ENCODE data around the gene SLC9A4. TPM values are rescaled to one million over a fixed set of nuclear protein-coding genes. Genes with fewer than 3 reads are reported as not detected.

The SLC9A4 gene
- total and polyA plus RNA-seq, 10 of the 15 experiments (the other 5 are each of a cell fraction or from before 2014, with no cell fraction given) = 0.10 TPM; not detected in 9

DNA sequence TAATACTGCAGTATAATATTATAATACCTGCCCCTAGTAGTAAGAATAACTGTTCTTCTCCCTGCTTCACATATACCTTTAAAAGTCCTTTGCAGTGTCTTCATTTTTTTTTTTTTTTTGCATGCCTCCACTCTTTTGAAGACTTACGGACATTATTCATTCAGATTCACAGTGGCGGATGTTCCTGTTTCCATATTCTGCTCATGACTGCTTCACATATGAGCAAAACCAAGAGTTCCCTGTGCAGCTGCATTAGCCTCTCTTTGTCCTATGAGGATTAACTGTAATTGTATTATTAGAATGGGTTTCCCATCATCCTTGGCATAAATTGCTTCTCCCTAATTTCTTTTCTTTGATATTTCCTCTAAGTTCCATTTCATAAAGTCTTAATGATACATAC, 37.3 kb upstream of the SLC9A4 start:
- Histone ChIP-seq H3K27me3 (replicated peaks in 1 of 2; ENCODE audit: control insufficient read depth in 2 of 2, insufficient read depth in 2 of 2, low read length in 1 of 2) (no peaks in the 10 kb centered on the region), H3K9me3 (replicated peaks; ENCODE audit: control insufficient read depth, insufficient read depth, low read length) (no peaks in the 10 kb centered on the region; the same call in 1 of the 3 replicates), H3K9ac (ENCODE audit: control insufficient read depth, insufficient read depth, low read length) (no peak overlapping the region), H2AFZ (ENCODE audit: control insufficient read depth, low read depth, low read length) (no peak overlapping the region), H3K27ac (ENCODE audit: control insufficient read depth, insufficient read depth) (peak overlapping the region; percentile 76), H3K36me3 (ENCODE audit: control insufficient read depth in 2 of 2, insufficient read depth in 2 of 2, low read length in 1 of 2) (no peaks in the 10 kb centered on the region), H3K4me1 (ENCODE audit: control insufficient read depth, insufficient read depth, low read length) (peaks cover 21% of the 10 kb centered on the region), H3K4me2 (ENCODE audit: control insufficient read depth, insufficient read depth) (peak overlapping the region; percentile 82; the same call in 1 of the 2 replicates), H4K20me1 (ENCODE audit: control insufficient read depth, insufficient read depth) (no peaks in the 10 kb centered on the region), H3K79me2 (ENCODE audit: control insufficient read depth, insufficient read depth, low read length) (no peaks in the 10 kb centered on the region), H3K4me3 (0 out of 2 replicates have a peak overlapping the region, but pooled peaks have one; percentile 40)
- ChIA-PET SMC1A (ENCODE audit: uncharacterized antibody, unreplicated experiment) (interaction anchor here (0.7 to 5.0 kb wide), 11 partner anchors 10 to 552 kb away, joined by 3 to 24 read pairs (median 4); no protein-coding TSS in a partner anchor), RAD21 (ENCODE audit: unreplicated experiment) (interaction anchor here (1.1 to 2.3 kb wide), 12 partner anchors 11 to 606 kb away, joined by 3 to 8 read pairs (median 4); partner anchors contain the start of gene IL18R1), CTCF (interaction anchor here (0.5 to 5.8 kb wide), 11 partner anchors 11 to 430 kb away, joined by 3 to 34 read pairs (median 3); partner anchors contain the start of gene IL18RAP), POLR2A (interaction anchor here (0.7 to 1.7 kb wide), 4 partner anchors 11 to 410 kb away, joined by 3 to 7 read pairs (median 4); no protein-coding TSS in a partner anchor)
- peak; percentile 31 for ATAC-seq
- TF ChIP-seq EGR1 (IDR thresholded peaks at IDR 0.05; ENCODE audit: borderline replicate concordance in 1 of 2, low read depth in 2 of 2, low read length in 2 of 2) (no peak), STAT1 (conservative IDR thresholded peaks at IDR 0.05) (no peak), EED (IDR thresholded peaks at IDR 0.05; ENCODE audit: low read depth) (no peak), FOXM1 (IDR thresholded peaks at IDR 0.05; ENCODE audit: low read depth, low read length) (0 out of 2 replicates have a peak, but pooled peaks have one; percentile 0)
- DNase-seq (ENCODE audit: low read depth, low spot score) = no peak
- 52% methylated on average over 2 of the region's 2 CpGs for WGBS (ENCODE audit: insufficient coverage, insufficient replicate concordance, low lambda C conversion rate, missing lambda C conversion rate)
- no peak for FAIRE-seq
- intact Hi-C loops (cut with micrococcal nuclease; ENCODE audit: unreplicated experiment) (loop anchor here (1.0 to 5.0 kb wide), 3 partner anchors 17 to 353 kb away; no protein-coding TSS in a partner anchor), in situ Hi-C loops (cut with MboI) (no loop called here)
- BruUV-seq (replicated peaks) = no TSS peak

GRCh38 chr2:102436323-102436722, 36.7 kb upstream of the SLC9A4 start:
- no peak for FAIRE-seq
- SMC1A ChIA-PET (ENCODE audit: uncharacterized antibody, unreplicated experiment) = interaction anchor here (0.6 to 5.0 kb wide), 9 partner anchors 11 to 193 kb away, joined by 3 to 24 read pairs (median 6); no protein-coding TSS in a partner anchor
- Histone ChIP-seq H3K4me2 (ENCODE audit: control insufficient read depth, insufficient read depth) (peak overlapping the region; percentile 82), H2AFZ (ENCODE audit: control insufficient read depth, low read depth, low read length) (no peak overlapping the region; the same call in 1 of the 2 replicates), H3K36me3 (ENCODE audit: control insufficient read depth in 2 of 2, insufficient read depth in 2 of 2, low read length in 1 of 2) (no peaks in the 10 kb centered on the region), H3K4me1 (ENCODE audit: control insufficient read depth, insufficient read depth, low read length) (peaks cover 21% of the 10 kb centered on the region), H3K9me3 (replicated peaks; ENCODE audit: control insufficient read depth, insufficient read depth, low read length) (no peaks in the 10 kb centered on the region; the same call in 2 of the 3 replicates), H3K27me3 (replicated peaks in 1 of 2; ENCODE audit: control insufficient read depth in 2 of 2, insufficient read depth in 2 of 2, low read length in 1 of 2) (no peaks in the 10 kb centered on the region), H3K27ac (ENCODE audit: control insufficient read depth, insufficient read depth) (peak overlapping the region; percentile 76), H3K4me3 (peak overlapping the region; percentile 40; the same call in 1 of the 2 replicates), H3K79me2 (ENCODE audit: control insufficient read depth, insufficient read depth, low read length) (no peaks in the 10 kb centered on the region), H3K9ac (ENCODE audit: control insufficient read depth, insufficient read depth, low read length) (0 out of 2 replicates have a peak overlapping the region, but pooled peaks have one; percentile 43), H4K20me1 (ENCODE audit: control insufficient read depth, insufficient read depth) (no peaks in the 10 kb centered on the region)
- POLR2A ChIA-PET = interaction anchor here (0.7 to 1.7 kb wide), 2 partner anchors 78 to 410 kb away, joined by 4 to 7 read pairs; no protein-coding TSS in a partner anchor
- DNase-seq (ENCODE audit: low read depth, low spot score) = no peak
- in situ Hi-C loops (cut with MboI) = no loop called here
- ATAC-seq = peak; percentile 49
- CTCF ChIA-PET = interaction anchor here (1.1 to 5.8 kb wide), 7 partner anchors 13 to 430 kb away, joined by 3 to 34 read pairs (median 5); partner anchors contain the start of gene IL18RAP
- intact Hi-C loops (cut with micrococcal nuclease; ENCODE audit: unreplicated experiment) = loop anchor here (1.0 to 5.0 kb wide), 2 partner anchors 69 to 354 kb away; no protein-coding TSS in a partner anchor
- no TSS peak for BruUV-seq (replicated peaks)
- 0% methylated on average over 3 of the region's 3 CpGs for WGBS (ENCODE audit: insufficient coverage, insufficient replicate concordance, low lambda C conversion rate, missing lambda C conversion rate)
- RAD21 ChIA-PET (ENCODE audit: unreplicated experiment) = interaction anchor here (1.1 to 3.1 kb wide), 8 partner anchors 11 to 607 kb away, joined by 3 to 15 read pairs (median 4); partner anchors contain the start of gene IL18R1
- TF ChIP-seq FOXM1 (IDR thresholded peaks at IDR 0.05; ENCODE audit: low read depth, low read length) (peak; percentile 69; the same call in 1 of the 2 replicates), BHLHE40 (IDR thresholded peaks at IDR 0.05; ENCODE audit: borderline replicate concordance in 1 of 2, low read depth in 2 of 2, low read length in 1 of 2) (peak in 1 of 2 experiments; percentile 36; a peak in 1 of 4 replicates), RUNX3 (IDR thresholded peaks at IDR 0.05; ENCODE audit: low read length) (peak; percentile 90), MTA3 (IDR thresholded peaks at IDR 0.05; ENCODE audit: borderline replicate concordance, low read length) (0 out of 2 replicates have a peak, but pooled peaks have one; percentile 51), MTA2 (IDR thresholded peaks at IDR 0.05; ENCODE audit: low read depth) (peak; percentile 29), CHD2 (IDR thresholded peaks at IDR 0.05; ENCODE audit: borderline replicate concordance, low read depth, low read length) (no peak), CREM (IDR thresholded peaks at IDR 0.05; ENCODE audit: low read depth) (peak; percentile 51; the same call in 1 of the 2 replicates), RELA (IDR thresholded peaks at IDR 0.05; ENCODE audit: borderline replicate concordance, partially characterized antibody) (peak; percentile 72), IKZF1 (conservative IDR thresholded peaks at IDR 0.05) (peak; percentile 93), TCF3 (IDR thresholded peaks at IDR 0.05; ENCODE audit: borderline replicate concordance, insufficient read depth, low read depth, low read length) (no peak), ETV6 (conservative IDR thresholded peaks at IDR 0.05 in 1 of 2, IDR thresholded peaks at IDR 0.05 in 1 of 2; ENCODE audit: borderline replicate concordance in 1 of 2, low read depth in 1 of 2) (peak in 1 of 2 experiments; percentile 37; a peak in 1 of 4 replicates), DPF2 (IDR thresholded peaks at IDR 0.05) (peak; percentile 48; the same call in 1 of the 2 replicates), MYB (IDR thresholded peaks at IDR 0.05; ENCODE audit: borderline replicate concordance, low read depth, low read length) (no peak)
